IPS-18a (cell line): ENCODE data around the gene DDX49.
"Not testable (repeated sequence)": the region's sequence is repeated elsewhere in the genome, so short reads cannot be mapped to it uniquely, and the experiment has no call there.

Source experiments
- H3K27ac ChIP-seq: one replicate; pipeline ENCODE4 v1.5.1; 2013; ENCODE audit warnings: low read length
- H3K27me3 ChIP-seq: one replicate; pipeline ENCODE4 v1.6.1; 2013; ENCODE audit warnings: mild to moderate bottlenecking, low read length; ENCODE audit not compliant: control insufficient read depth, insufficient read depth
- H3K36me3 ChIP-seq: one replicate; pipeline ENCODE4 v1.6.1; 2013; ENCODE audit warnings: low read depth, low read length; ENCODE audit not compliant: control insufficient read depth
- H3K4me1 ChIP-seq: one replicate; pipeline ENCODE4 v1.6.1; 2013; ENCODE audit warnings: low read depth, low read length; ENCODE audit not compliant: control insufficient read depth
- H3K4me3 ChIP-seq: one replicate; pipeline ENCODE4 v1.5.1; 2013; ENCODE audit warnings: low read length
- H3K9ac ChIP-seq: one replicate; pipeline ENCODE4 v1.6.1; 2013; ENCODE audit warnings: mild to moderate bottlenecking, low read length, moderate library complexity
- H3K9me3 ChIP-seq: one replicate; pipeline ENCODE4 v1.6.1; 2013; ENCODE audit warnings: low read depth, low read length; ENCODE audit not compliant: control insufficient read depth

The DDX49 gene

DNA sequence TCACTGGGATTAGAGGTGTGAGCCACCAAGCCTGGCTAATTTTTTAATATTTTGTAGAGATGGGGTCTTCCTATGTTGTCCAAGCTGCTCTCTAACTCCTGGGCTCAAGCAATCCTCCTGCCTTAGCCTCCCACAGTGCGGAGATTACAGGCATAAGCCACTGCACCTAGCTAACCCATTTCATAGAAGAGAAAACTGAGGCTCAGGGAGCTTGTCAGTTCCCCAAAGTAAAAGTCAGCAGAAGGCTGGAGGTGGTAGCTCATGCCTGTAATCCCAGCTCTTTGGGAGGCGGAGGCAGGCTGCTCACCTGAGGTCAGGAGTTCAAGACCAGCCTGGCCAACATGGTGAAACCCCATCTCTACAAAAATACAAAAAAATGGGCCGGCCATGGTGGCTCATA lies 30.3 kb downstream of the DDX49 start:
- H3K4me3 ChIP-seq, result no peak overlapping the region
- no peaks in the 10 kb centered on the region for H3K4me1 ChIP-seq
- H3K36me3 ChIP-seq, result no peaks in the 10 kb centered on the region
- no peak overlapping the region for H3K27ac ChIP-seq
- H3K9me3 ChIP-seq, result no peaks in the 10 kb centered on the region
- H3K9ac ChIP-seq, result no peak overlapping the region
- H3K27me3 ChIP-seq, result no peaks in the 10 kb centered on the region

- Histone ChIP-seq H3K36me3 (no peaks in the 10 kb centered on the region), H3K27ac (no peak overlapping the region), H3K27me3 (no peaks in the 10 kb centered on the region), H3K4me1 (no peaks in the 10 kb centered on the region), H3K4me3 (no peak overlapping the region), H3K9me3 (no peaks in the 10 kb centered on the region), H3K9ac (no peak overlapping the region)
Observed at GRCh38 chr19:18951721-18952281, 32.3 kb downstream of the DDX49 start.

GRCh38 chr19:18952364-18953003 lies 33.0 kb downstream of the DDX49 start:
- H3K4me3 ChIP-seq, H3K9ac ChIP-seq, H3K4me1 ChIP-seq, H3K27me3 ChIP-seq, H3K27ac ChIP-seq, H3K36me3 ChIP-seq, H3K9me3 ChIP-seq: not testable (repeated sequence)

- H3K27ac ChIP-seq, result no peak overlapping the region
- no peaks in the 10 kb centered on the region for H3K4me1 ChIP-seq
Observed at GRCh38 chr19:18954094-18954493, 34.6 kb downstream of the DDX49 start.

GRCh38 chr19:18955042-18955441 lies 35.5 kb downstream of the DDX49 start:
- no peaks in the 10 kb centered on the region for H3K27me3 ChIP-seq
- no peak overlapping the region for H3K27ac ChIP-seq
- no peaks in the 10 kb centered on the region for H3K4me1 ChIP-seq
- H3K9me3 ChIP-seq, result no peaks in the 10 kb centered on the region
- no peak overlapping the region for H3K4me3 ChIP-seq
- H3K9ac ChIP-seq, result no peak overlapping the region
- H3K36me3 ChIP-seq, result no peaks in the 10 kb centered on the region

More at GRCh38 chr19:18954094-18954493, 34.6 kb downstream of the DDX49 start:
- Histone ChIP-seq H3K36me3 (no peaks in the 10 kb centered on the region), H3K4me3 (no peak overlapping the region), H3K9me3 (no peaks in the 10 kb centered on the region), H3K9ac (no peak overlapping the region), H3K27me3 (no peaks in the 10 kb centered on the region)

DNA sequence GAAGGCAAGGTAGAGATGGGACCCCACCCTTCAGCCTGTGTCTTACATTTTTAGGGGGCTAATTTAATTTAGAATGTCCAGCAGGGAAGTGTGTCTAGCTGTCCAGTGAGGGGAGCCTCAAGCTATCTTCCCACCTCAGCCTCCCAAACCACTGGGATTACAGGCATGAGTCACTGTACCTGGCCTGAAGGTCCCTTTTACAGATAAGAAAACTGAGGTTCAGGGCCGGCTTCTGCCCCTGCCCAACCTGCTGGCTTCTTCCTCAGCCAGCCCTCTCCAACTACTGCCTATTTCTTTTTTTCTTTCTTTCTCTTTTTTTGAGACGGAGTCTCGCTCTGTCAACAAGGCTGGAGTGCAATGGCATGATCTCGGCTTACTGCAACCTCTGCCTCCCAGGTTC lies 40.9 kb downstream of the DDX49 start:
- Histone ChIP-seq H3K9ac (no peak overlapping the region), H3K36me3 (no peaks in the 10 kb centered on the region), H3K27ac (no peak overlapping the region), H3K27me3 (no peaks in the 10 kb centered on the region), H3K9me3 (no peaks in the 10 kb centered on the region), H3K4me3 (no peak overlapping the region), H3K4me1 (no peaks in the 10 kb centered on the region)

GRCh38 chr19:18961767-18962620 lies 42.5 kb downstream of the DDX49 start:
- Histone ChIP-seq H3K4me3 (no peak overlapping the region), H3K4me1 (no peaks in the 10 kb centered on the region), H3K27ac (no peak overlapping the region), H3K27me3 (no peaks in the 10 kb centered on the region), H3K9ac (no peak overlapping the region), H3K9me3 (no peaks in the 10 kb centered on the region), H3K36me3 (no peaks in the 10 kb centered on the region)

- no peaks in the 10 kb centered on the region for H3K4me1 ChIP-seq
- H3K4me3 ChIP-seq, result no peak overlapping the region
- no peaks in the 10 kb centered on the region for H3K9me3 ChIP-seq
- no peak overlapping the region for H3K27ac ChIP-seq
- no peaks in the 10 kb centered on the region for H3K36me3 ChIP-seq
- no peaks in the 10 kb centered on the region for H3K27me3 ChIP-seq
- no peak overlapping the region for H3K9ac ChIP-seq
Observed at GRCh38 chr19:18964121-18964520, 44.6 kb downstream of the DDX49 start.

DNA sequence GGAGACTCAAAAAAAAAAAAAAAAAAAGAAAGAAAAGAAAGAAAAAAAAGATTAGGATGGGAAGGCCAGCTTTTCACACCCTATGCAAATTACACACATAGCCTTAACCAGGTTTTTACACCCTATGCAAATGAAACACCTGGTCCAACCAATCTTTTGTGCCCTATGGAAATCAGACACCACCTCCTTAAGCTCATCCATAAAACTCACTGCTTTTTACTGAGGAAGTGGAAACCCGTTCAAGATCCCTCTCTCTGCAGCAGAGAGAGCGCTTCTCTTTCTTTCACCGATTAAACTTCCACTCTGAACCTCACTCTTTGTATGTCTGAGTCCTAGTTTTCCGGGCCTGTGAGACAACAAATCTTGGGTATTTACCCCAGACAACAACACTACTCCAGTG lies 46.8 kb downstream of the DDX49 start:
- Histone ChIP-seq H3K4me1 (no peaks in the 10 kb centered on the region), H3K9me3 (no peaks in the 10 kb centered on the region), H3K36me3 (no peaks in the 10 kb centered on the region), H3K4me3 (no peak overlapping the region), H3K9ac (no peak overlapping the region), H3K27ac (no peak overlapping the region), H3K27me3 (no peaks in the 10 kb centered on the region)

DNA sequence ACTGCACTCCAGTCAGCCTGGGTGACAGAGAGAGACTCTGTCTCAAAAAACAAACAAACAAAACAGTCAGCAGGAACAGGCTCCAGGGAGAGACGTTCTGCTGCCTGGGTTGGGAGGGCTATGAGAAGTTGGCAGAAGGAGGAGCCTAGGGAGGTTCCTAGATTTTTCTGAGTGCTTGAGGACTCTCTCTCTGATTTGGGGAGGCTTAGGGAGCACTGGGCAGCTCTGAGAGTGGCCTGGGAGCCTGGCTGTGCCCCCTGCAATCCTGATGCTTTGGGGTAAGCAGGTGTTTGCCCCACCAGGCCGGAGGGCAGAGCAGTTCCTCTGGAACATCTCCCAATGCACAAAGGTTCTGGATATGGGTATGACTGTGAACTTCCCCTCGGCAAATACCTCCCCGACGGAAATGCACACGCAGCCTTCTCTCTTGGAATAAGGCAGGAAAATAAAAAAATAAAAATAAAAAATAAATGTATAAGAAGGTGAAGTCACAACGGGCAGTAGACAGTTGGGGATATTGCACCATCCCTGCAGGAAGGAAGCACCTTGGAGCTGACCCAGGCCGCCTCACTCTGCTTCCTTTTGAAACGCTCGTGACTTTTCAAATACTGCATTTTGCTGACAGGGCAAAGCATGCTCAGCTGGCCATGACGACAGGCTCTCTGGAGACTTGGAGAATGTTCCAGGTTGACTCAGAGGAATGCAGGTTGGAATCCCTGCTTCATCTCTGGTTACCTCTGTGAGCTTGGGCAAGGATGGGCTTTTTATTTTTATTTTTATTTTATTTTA lies 48.0 kb downstream of the DDX49 start:
- H3K4me1 ChIP-seq, result no peaks in the 10 kb centered on the region
- no peaks in the 10 kb centered on the region for H3K27me3 ChIP-seq
- H3K36me3 ChIP-seq, result no peaks in the 10 kb centered on the region
- no peak overlapping the region for H3K27ac ChIP-seq
- H3K4me3 ChIP-seq, result no peak overlapping the region
- no peak overlapping the region for H3K9ac ChIP-seq
- no peaks in the 10 kb centered on the region for H3K9me3 ChIP-seq

- no peaks in the 10 kb centered on the region for H3K36me3 ChIP-seq
- H3K9me3 ChIP-seq, result no peaks in the 10 kb centered on the region
- no peak overlapping the region for H3K9ac ChIP-seq
- no peaks in the 10 kb centered on the region for H3K27me3 ChIP-seq
- no peak overlapping the region for H3K27ac ChIP-seq
- H3K4me3 ChIP-seq, result no peak overlapping the region
- no peaks in the 10 kb centered on the region for H3K4me1 ChIP-seq
Observed at GRCh38 chr19:18969931-18970659, 50.6 kb downstream of the DDX49 start.
